ENCODE measurements around the gene DBN1. TPM values are rescaled to one million over a fixed set of nuclear protein-coding genes. Genes with fewer than 3 reads are reported as not detected.

The DBN1 gene
- total RNA-seq = 86.1 and 86.8 TPM in 2 replicates

GRCh38 chr5:177473443-177474001 is at the start of gene DBN1:
DBN1 (minus strand) TSS chr5:177473634; CDS start chr5:177473521, 113 bp downstream.

GRCh38 chr5:177516601-177517568 is 43.5 kb upstream of the DBN1 start, which contains the start of gene DDX41:
DDX41 (minus strand) TSS chr5:177516961; CDS start chr5:177516945, 16 bp downstream.

GRCh38 chr5:177509381-177509951 is 36.0 kb upstream of the DBN1 start, which contains the start of gene DOK3:
DOK3 (minus strand) TSS chr5:177509826; CDS start chr5:177509540, 286 bp downstream.

GRCh38 chr5:177497292-177498012 is 24.0 kb upstream of the DBN1 start, which contains the start of gene PDLIM7:
PDLIM7 (minus strand) TSS chr5:177497604; CDS start chr5:177496512, 1,092 bp downstream.

GRCh38 chr5:177446200-177447065 is 27.0 kb downstream of the DBN1 start, which contains the start of gene PRR7:
PRR7 (plus strand) TSS chr5:177446814; CDS start chr5:177455068, 8,254 bp downstream.

GRCh38 chr5:177426566-177427210 is 46.7 kb downstream of the DBN1 start, which contains the start of gene GRK6:
GRK6 (plus strand) TSS chr5:177426676; CDS start chr5:177426846, 170 bp downstream.

GRCh38 chr5:177409043-177409801 is 64.2 kb downstream of the DBN1 start, which contains the start of gene F12:
F12 (minus strand) TSS chr5:177409564; CDS start chr5:177409527, 37 bp downstream.

Other genes with a start within 250 kb of the DBN1 start
- 20.3 and 25.1 TPM in 2 replicates for gene RAB24, start 169.9 kb downstream of the DBN1 start, total RNA-seq
- gene PRELID1, start 169.8 kb downstream of the DBN1 start, total RNA-seq = 54.6 and 58.7 TPM in 2 replicates
- gene MXD3, start 161.7 kb downstream of the DBN1 start, total RNA-seq = 2.6 and 5.0 TPM in 2 replicates
- gene LMAN2, start 122.0 kb downstream of the DBN1 start, total RNA-seq = 456 and 488 TPM in 2 replicates
- gene RGS14, start 115.7 kb downstream of the DBN1 start, total RNA-seq = 2.7 and 3.3 TPM in 2 replicates
- not detected in 2 replicates for gene SLC34A1, start 89.2 kb downstream of the DBN1 start, total RNA-seq
- not detected in 2 replicates for gene PFN3, start 73.0 kb downstream of the DBN1 start, total RNA-seq
- gene F12, start 64.1 kb downstream of the DBN1 start, total RNA-seq = 0.17 TPM in 1 of 2 replicates, not detected in the other
- 14.5 and 19.7 TPM in 2 replicates for gene GRK6, start 47.0 kb downstream of the DBN1 start, total RNA-seq
- gene PRR7, start 26.8 kb downstream of the DBN1 start, total RNA-seq = 5.7 and 11.4 TPM in 2 replicates
- gene PDLIM7, start 24.0 kb upstream of the DBN1 start, total RNA-seq = 146 and 192 TPM in 2 replicates
- 5.3 and 6.7 TPM in 2 replicates for gene DOK3, start 36.2 kb upstream of the DBN1 start, total RNA-seq
- 124 and 165 TPM in 2 replicates for gene DDX41, start 43.3 kb upstream of the DBN1 start, total RNA-seq
- gene FAM193B, start 80.9 kb upstream of the DBN1 start, total RNA-seq = 23.2 and 28.4 TPM in 2 replicates
- gene TMED9, start 118.6 kb upstream of the DBN1 start, total RNA-seq = 253 and 380 TPM in 2 replicates
- gene B4GALT7, start 126.5 kb upstream of the DBN1 start, total RNA-seq = 56.6 and 79.8 TPM in 2 replicates

Measured in smooth muscle cell of the pulmonary artery (primary cell).